ENCODE data around the gene SNRNP27.

- TF ChIP-seq CTCF (IDR thresholded peaks at IDR 0.05) (no peak), POLR2A (IDR thresholded peaks at IDR 0.05) (no peak), EP300 (IDR thresholded peaks at IDR 0.05) (no peak)
These were observed 40.3 kb downstream of the SNRNP27 start for GRCh38 chr2:69933839-69934613.

All from ovary (tissue), 3 donors.